GM15510 (cell line): ENCODE results near the gene TM4SF18.

ENCODE experiments used
- POLR2A ChIP-seq: IDR thresholded peaks from 3 replicates; pipeline ENCODE4 v1.6.1; 2011; ENCODE audit warnings: borderline replicate concordance; ENCODE audit not compliant: insufficient read length; ENCODE audit errors: extremely low read depth

The TM4SF18 gene

DNA sequence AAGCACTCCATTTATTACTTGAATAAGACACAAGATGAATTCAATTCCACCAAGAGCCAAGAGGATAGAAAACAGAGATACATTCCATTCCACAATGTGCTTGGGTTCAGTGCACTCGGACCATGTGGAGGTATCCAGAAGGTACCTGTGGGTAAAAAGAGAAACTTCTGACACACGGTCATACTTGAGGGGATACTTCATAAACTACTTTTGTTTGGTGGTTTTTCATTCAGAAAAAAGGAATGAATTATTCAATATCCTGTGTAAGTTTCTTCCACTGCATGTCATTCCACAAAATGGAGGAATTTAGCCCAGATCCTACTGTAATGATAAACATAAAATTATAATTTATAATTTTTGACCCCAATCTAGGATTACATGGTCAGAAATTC lies 38.3 kb upstream of the TM4SF18 start:
- TF ChIP-seq POLR2A, result no peak

DNA sequence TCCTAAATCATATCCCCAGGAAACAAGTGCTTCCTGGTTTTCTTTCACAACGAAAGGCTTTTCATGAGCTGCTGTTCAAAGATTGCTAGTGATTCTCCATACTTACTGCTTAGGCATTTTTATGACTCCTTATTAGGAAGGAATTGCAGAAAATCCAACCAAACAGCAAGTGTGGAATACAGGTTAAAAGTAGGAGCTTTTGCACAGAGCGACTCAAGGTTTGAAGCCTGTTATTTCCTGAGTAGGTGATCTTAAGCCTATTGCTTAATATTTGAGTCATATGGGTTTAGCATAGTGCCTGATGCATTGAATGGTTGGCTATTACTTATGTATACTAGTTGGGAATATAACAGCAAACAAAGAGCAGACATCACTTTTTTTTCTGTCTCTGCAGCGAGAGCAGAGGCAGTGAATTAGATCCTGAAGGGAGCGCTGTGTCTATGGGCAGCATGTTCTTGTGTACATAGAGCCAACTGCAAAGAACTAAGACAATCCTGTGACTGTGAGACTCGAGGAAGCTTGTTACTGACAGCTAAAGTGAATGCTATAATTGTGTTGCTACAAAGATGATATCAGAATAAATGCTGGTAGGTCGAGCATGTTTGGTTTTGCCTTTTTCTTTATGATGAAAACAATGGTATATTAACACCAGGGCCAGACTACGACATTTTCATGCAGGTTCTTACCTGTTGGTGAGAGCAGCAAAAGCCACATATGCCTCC lies 37.7 kb upstream of the TM4SF18 start:
- no peak for TF ChIP-seq POLR2A

DNA sequence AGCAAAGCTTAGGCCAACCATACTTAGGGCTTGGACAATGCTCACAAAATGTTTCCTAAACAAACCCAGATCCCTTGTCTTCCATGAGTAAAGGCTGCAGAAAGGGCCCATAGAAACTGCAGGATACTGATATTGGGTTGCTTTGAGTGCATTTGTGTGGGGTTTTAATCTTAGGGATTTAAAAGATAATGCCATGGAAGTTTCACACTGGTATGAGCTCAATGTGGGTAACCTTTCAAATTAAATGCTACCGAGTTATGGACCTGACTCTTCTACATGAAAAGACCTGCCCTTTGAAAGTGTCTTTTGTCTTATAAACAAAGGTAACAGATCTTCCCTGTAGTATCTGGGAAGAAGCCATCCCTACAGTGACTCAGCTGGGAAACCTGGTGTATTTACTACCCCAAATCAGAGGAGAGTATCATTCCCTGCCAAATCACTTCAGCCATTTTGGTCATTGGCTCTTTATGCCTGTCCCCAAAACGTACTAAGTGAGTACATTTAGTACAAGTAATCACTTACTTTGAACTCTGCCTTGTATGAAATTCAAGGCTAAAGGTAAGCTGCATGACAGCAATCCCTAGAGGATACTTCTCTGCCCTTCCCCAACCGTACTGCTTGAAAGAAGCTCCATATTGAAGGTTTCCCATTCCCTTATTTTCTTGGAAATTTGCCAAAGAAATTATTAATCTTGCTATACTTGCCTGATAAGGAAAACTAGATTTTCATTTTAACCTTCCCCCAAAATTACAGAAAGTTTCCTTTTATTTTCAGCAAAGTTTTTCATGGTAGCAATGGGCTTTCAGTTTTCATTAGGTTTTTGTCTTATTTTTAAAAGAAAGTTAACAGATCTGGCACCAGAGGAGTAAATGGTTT lies 36.8 kb upstream of the TM4SF18 start:
- no peak for TF ChIP-seq POLR2A

DNA sequence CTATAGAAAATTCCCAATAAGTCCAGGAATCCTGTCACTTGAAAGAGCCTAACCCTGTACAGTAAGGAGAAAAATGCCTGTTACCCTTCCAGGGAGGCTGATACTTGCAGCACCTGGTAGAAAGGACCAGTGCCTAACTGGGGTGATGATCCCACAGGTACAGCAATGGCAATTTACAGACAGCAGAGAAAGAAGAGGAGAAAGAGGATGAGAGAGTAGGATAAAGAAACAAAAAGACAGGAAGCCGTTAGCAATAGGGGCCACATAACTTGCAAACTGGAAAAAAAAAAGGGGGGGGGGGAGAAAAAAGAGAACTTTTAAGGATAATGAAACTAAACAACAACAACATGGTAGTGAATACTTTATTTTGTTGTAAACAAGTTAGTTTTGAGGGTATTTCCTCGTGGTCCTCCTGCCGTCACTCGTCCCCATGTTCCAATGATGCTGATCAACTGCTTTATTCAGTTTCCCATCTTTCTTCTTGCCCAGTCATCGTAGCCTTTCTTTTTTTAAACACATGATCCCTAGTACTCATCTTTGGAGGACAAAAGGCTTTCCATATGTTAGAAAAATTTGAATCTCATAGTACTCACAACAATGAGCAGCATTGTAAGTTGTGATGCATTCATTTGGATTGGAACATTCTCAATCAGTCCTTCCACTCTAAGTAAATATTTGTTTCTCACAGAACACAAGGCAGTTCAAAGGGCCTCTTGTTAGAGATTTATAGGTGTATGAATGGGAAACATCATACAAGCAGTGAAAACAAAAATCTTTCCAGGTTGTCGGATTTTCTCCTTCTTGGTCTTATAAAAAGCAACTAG lies 35.5 kb upstream of the TM4SF18 start:
- TF ChIP-seq POLR2A, result no peak

DNA sequence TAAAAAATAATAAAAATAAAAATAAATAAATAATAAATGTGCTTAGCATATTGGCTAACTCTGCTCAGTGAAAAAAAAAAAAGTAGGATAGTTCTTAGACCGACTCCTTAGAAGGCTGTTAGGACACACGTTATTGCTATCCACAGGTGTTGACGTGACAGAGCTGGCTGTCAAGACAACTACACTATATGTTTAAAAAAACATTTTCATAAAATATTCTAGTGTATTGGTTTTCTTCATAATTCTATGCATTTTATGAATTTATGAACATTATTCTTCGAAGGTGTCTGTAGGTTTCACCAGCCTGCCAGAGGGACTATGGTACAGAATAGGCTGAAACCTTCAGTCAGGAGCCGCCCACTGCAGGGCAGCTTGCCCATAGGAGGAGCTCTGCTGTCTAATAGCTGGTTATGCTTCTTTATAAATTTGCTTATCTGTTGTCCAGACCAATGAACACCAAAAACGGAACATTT lies 34.8 kb upstream of the TM4SF18 start:
- TF ChIP-seq POLR2A, result no peak

DNA sequence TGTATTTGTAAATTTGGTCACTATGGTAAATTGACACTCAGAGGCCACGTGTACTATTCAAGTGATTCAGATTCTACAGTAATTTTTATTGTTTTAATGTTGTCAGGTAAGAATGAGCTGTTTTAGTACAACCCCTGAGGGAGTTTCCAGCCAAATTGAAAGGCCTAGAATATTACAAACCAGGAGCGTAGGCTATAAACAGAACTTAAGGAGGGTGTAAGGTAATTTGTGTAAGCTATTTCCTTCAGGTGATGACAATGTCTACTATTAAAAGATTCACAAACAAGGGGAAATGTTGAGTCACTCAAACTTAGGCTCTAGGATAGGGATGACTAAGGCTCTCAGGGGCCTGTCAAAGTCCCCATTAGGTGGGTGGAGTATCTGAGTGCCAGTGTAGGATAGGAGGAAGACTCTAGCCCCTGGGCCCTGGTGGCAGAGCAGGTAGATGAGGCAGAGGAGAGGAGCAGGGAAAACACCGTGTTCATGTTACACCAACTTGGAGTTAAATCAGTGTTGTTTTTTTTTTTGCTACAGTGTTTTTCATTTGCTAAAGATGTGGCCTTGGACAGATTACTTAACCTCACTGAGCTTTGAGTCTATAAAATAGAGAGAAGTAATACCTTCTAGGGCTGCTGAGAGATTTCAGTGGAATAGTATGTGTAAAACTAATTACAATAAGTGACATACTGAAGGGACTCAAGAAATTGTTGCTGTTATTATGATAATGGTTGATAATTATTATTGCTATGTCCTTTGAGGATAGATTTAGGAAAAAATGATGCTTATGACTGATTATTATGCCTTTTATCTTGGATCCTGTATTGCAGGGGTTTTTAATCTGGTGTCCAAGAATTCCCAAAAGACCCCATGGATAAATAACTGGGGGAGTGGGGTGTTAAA lies 33.8 kb upstream of the TM4SF18 start:
- no peak for TF ChIP-seq POLR2A

DNA sequence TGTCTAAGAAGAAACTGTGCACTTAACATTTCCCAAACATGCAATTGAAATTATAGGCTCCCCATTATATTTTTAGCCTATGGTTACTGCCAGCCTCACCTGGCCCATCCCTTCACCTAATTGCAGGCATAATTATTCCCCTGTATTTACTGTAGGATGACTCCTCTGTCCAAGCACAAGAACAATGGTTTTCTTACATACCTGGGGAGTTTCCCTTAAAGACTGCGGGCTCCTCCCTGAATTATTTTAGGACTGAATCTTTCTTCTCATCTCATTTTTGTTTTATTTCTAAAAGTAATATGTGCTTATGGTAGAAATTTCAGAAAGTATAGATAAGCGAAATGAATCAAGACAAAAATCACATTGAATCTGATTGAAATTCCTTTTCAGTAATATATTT lies 32.6 kb upstream of the TM4SF18 start:
- no peak for TF ChIP-seq POLR2A

DNA sequence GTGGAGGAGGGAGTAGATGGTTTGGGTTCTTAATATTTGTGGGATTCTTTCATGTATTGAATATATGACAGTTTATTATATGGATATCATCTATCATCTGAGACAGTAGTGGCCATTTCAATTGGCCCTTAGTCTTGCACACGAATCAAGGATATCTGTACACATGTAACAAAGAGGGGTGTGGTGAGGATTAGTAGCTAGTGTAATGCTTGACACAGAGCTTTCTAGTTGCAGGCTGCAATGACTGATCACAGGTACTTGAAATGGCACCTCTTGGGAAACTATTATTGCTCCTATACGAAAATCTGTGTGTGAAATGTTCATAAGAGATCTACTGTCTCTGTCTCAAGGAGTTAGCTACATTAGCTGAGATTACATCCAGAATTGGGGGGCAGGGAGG lies 31.2 kb upstream of the TM4SF18 start:
- TF ChIP-seq POLR2A, result no peak

DNA sequence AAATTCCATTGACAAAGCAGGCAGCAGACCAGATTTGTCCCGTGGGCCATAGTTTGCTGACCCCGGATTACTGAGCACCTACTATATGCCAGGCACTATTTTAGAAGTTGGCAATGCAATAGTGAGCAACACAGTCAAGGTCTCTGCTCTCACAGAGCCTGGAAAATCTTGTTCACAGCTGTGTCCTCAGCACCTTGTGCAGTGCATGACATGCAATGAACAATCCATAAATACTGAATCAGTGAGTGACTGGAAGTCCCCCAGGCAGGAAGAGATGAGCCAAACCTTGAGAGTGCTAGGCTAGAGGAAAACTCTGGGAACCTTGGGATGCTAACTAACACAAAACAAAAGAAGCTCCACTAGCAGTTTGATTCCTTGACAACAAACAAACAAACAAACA lies 29.6 kb upstream of the TM4SF18 start:
- no peak for TF ChIP-seq POLR2A

DNA sequence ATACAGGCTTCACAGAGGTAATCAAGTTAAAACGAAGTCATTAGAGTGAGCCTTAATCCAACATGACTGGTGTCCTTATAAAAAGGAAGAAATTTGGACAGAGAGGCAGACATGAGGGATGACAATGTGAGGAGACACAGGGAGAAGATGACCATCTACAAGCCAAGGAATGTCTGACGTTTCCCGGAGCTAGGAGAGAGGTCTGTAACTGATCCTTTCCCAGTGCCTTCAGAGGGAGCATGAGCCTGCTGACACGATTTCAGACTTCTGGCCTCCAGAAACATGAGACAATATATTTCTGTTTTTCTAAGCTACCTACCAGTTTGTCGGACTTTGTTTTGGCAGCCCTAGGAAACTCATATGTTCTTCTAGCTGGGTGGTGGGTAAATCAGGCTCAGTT lies 28.9 kb upstream of the TM4SF18 start:
- no peak for TF ChIP-seq POLR2A

DNA sequence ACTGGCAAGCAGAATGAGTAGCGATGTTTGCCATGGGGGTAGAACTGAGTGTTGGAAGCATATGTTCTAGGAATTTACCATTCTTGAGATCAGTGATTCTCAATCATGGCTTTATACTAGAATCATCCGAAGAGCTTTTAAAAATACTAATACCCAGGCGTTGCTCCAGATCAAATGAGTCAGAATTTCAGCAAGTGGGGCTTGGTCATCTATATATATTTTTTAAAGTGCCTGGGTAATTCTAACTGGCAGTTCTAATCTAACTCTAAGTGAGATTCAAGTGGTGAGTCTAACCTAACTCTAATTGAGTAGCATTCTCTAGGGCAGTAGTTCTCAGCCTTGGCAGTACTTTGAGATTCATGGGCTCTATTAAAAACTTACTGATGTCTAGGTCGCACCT lies 23.2 kb upstream of the TM4SF18 start:
- no peak for TF ChIP-seq POLR2A

DNA sequence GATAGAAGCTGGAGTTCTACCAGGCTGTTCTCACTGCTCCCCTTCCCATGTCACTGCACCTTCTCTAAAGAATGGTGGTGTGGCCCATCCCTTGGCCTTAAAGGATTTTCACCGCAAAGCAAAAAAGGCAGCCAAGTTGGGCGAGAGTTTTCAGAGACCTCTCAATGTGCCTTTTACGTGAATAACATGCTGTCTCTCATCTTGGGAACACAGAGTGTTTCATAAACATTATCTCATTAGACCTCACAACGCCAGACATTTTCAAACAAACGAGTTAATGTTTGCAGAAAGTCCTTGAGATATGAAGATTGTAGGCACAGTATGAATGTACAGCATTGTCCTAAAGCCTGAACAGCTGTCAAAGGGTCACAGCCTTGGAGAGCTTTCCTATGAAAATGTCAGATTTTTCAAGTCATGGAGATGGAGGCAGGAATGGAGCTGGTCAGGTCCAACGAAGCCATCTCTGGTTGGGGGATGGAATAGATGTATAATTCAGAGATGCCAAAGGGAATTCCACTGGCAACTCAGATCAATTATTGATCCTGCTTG lies 22.7 kb upstream of the TM4SF18 start:
- no peak for TF ChIP-seq POLR2A

DNA sequence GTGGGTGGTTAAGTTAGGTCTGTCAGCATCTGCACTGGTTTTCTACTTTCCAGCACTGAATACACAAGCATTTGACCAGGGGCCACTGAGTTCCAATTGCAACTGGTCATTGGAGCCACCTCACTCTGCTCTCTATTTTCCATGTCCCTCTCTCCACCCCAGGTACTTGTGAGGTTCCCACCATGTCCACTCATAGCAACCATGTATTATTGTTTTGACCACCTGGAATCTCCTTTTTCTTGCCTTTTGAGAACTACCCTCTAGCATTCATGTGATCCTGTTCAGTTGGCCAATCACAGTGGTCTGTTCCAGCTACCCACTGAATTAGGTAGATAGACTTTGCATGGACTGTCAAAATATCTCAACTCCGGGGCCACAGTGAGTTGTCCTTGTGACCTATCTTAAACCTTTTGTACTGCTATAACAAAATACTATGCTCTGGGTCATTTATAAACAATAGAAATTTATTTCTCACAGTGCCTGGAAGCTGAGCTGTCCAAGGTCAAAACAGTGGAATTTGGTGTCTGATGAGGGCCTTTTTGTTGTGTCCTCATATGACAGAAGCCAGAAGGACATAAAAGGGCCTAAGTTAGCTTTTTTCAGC lies 20.2 kb upstream of the TM4SF18 start:
- no peak for TF ChIP-seq POLR2A

DNA sequence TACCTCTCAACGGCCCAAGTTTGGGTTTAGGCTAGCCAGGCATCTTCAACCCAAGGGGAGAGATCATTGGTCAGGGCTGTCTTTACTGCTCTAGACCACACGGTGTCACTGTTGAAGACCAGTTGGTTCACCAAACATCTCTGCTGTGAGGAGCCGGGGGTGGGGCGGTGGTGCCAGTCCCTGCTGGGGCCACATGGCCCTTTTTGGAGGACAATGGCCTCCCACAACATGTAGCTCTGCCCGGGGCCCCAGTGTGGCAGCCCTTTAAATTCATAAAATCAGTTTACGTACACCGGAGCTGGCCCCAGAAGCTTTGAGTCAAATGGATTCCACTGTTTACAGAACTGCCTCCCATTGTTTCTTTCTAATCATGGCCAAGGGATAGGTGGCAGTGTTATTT lies 19.1 kb upstream of the TM4SF18 start:
- TF ChIP-seq POLR2A, result no peak

DNA sequence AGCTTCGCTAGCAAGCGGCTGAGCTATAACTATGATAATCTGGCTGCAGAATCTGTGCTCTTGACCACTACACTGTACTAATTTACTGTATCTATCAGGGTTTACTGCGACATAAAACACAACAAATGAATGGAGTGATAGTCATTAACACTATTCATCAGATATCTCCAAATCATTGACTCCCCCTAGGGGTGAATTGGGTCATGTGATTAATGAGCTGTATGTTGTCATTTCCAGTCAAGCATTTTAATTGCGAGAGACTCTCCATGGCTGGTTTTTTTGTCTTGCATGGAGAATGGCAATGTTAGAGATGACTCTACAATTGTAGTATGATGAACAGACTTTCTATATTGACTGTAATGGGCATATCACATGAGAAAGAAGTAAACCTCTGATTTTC lies 10.5 kb upstream of the TM4SF18 start:
- no peak for TF ChIP-seq POLR2A
